H1 (cell line): ENCODE data around the gene MIF. TPM values are rescaled to one million over a fixed set of nuclear protein-coding genes. Genes with fewer than 3 reads are reported as not detected.

ENCODE experiments used
- CBX8 ChIP-seq: fragments of 300-800, 300-1000 bp; sonication (generic); IDR thresholded peaks from 2 replicates; pipeline ENCODE4 v1.7.1; 2016; ENCODE audit warnings: low read depth, low read length, borderline replicate concordance
- EP300 ChIP-seq, 2 experiments: IDR thresholded peaks; 1 replicate in 1 of 2; 2 replicates in 1 of 2; pipeline ENCODE4 v1.6.1; 2011 to 2012; ENCODE audit warnings: low read depth in 2 of 2, low read length in 2 of 2, mild to moderate bottlenecking in 2 of 2, borderline replicate concordance in 1 of 2, inconsistent platforms in 1 of 2, moderate library complexity in 1 of 2
- MAFK ChIP-seq: IDR thresholded peaks from 2 replicates; pipeline ENCODE4 v1.6.1; 2012; ENCODE audit warnings: low read depth, mild to moderate bottlenecking, improper control_type of control experiment, low read length
- polyA plus RNA-seq, 7 experiments: library from polyadenylated mRNA; depleted of rRNA in 3 of 7; stranded (reverse) in 5 of 7; unstranded in 2 of 7; fragments of >200 nt in 5 of 7; fragments of 200-250 nt in 2 of 7; gene quantifications; 1 replicate in 5 of 7; 2 replicates in 1 of 7; 4 replicates in 1 of 7; pipeline versions ENCODE4 v1.2.1 to v1.2.3, GENCODE V29; 2011 to 2013; ENCODE audit warnings: missing spikeins in 2 of 7, mixed read lengths in 2 of 7
- total RNA-seq: library from RNA; stranded (reverse); fragmentation: NEBNext Ultra II Directional; extraction: Animal tissue kit (Norgen Biotek cat#: 25700); gene quantifications from 2 replicates; pipeline ENCODE4 v1.2.1, GENCODE V29; 2021

Gene MIF
- total and polyA plus RNA-seq, 2 of the 8 experiments (the other 6 are each of a cell fraction or from before 2014, with no cell fraction given): 1,082 to 1,870 TPM

GRCh38 chr22:23849009-23850006 is 44.9 kb upstream of the MIF start (continued):
- TF ChIP-seq EP300 (IDR thresholded peaks at IDR 0.05; ENCODE audit: borderline replicate concordance in 1 of 2, low read depth in 2 of 2, low read length in 2 of 2) (0 out of 3 replicates have a peak, but pooled peaks of 1 of the 2 experiments have one; percentile 59), MAFK (no peak), CBX8 (no peak)
- TF ChIP-seq, all 59 proteins: peak for 18
